HCT116 (cell line): ENCODE results near the gene TMEM242.

Experiments used
- EZH2 ChIP-seq: fragments of 200-600 bp; sonication (generic); IDR thresholded peaks from 2 replicates; pipeline ENCODE4 v1.6.1; 2017; ENCODE audit warnings: antibody characterized with exemption, mixed run types
- EZH2phosphoT487 ChIP-seq: fragments of 200-600 bp; IDR thresholded peaks from 2 replicates; pipeline ENCODE4 v1.6.1; 2018; ENCODE audit warnings: antibody characterized with exemption, borderline replicate concordance
- FOSL1 ChIP-seq: IDR thresholded peaks from 2 replicates; pipeline ENCODE4 v1.6.1; 2012; ENCODE audit warnings: low read depth
- POLR2A ChIP-seq: IDR thresholded peaks from 2 replicates; pipeline ENCODE4 v1.7.0; 2011; ENCODE audit warnings: borderline replicate concordance; ENCODE audit not compliant: insufficient read depth, insufficient read length; ENCODE audit errors: extremely low read depth
- POLR2AphosphoS5 ChIP-seq: IDR thresholded peaks from 2 replicates; pipeline ENCODE4 v1.6.1; 2011; ENCODE audit warnings: mild to moderate bottlenecking, low read depth, low read length, moderate library complexity
- RAD21 ChIP-seq: IDR thresholded peaks from 2 replicates; pipeline ENCODE4 v1.6.1; 2012; ENCODE audit warnings: low read depth, mild to moderate bottlenecking
- SIN3A ChIP-seq: IDR thresholded peaks from 2 replicates; pipeline ENCODE4 v1.6.1; 2012; ENCODE audit warnings: low read depth
- SP1 ChIP-seq: IDR thresholded peaks from 2 replicates; pipeline ENCODE4 v1.6.1; 2012; ENCODE audit warnings: low read depth
- SRF ChIP-seq: IDR thresholded peaks from 2 replicates; pipeline ENCODE4 v1.6.1; 2012; ENCODE audit warnings: low read depth
- TF ChIP-seq, protein P1 (sequence below), 3 experiments: fragments of 200-600 bp in 1 of 3; sonication (generic) in 1 of 3; IDR thresholded peaks in 2 of 3; conservative IDR thresholded peaks in 1 of 3; 2 replicates each; pipeline ENCODE4 v1.5.1; 2012 to 2017; ENCODE audit warnings: low read depth in 2 of 3, low read length in 2 of 3, antibody characterized with exemption in 1 of 3, borderline replicate concordance in 1 of 3, control low read depth in 1 of 3, mild to moderate bottlenecking in 1 of 3, mixed read lengths in 1 of 3, mixed run types in 1 of 3, moderate library complexity in 1 of 3; ENCODE audit not compliant: insufficient read depth in 1 of 3
- TF ChIP-seq, protein P2 (sequence below): IDR thresholded peaks from 2 replicates; pipeline ENCODE4 v1.6.1; 2012
- TF ChIP-seq, protein P3 (sequence below): IDR thresholded peaks from 2 replicates; pipeline ENCODE4 v1.6.1; 2011; ENCODE audit warnings: mild to moderate bottlenecking, low read length, moderate library complexity; ENCODE audit not compliant: insufficient replicate concordance; ENCODE audit errors: extremely low read depth
- TF ChIP-seq, protein P4 (sequence below): IDR thresholded peaks from 2 replicates; pipeline ENCODE4 v1.6.1; 2012; ENCODE audit warnings: low read depth

GRCh38 chr6:157370755-157371154 is 47.4 kb upstream of the TMEM242 start:
- TF ChIP-seq, protein P1, sequence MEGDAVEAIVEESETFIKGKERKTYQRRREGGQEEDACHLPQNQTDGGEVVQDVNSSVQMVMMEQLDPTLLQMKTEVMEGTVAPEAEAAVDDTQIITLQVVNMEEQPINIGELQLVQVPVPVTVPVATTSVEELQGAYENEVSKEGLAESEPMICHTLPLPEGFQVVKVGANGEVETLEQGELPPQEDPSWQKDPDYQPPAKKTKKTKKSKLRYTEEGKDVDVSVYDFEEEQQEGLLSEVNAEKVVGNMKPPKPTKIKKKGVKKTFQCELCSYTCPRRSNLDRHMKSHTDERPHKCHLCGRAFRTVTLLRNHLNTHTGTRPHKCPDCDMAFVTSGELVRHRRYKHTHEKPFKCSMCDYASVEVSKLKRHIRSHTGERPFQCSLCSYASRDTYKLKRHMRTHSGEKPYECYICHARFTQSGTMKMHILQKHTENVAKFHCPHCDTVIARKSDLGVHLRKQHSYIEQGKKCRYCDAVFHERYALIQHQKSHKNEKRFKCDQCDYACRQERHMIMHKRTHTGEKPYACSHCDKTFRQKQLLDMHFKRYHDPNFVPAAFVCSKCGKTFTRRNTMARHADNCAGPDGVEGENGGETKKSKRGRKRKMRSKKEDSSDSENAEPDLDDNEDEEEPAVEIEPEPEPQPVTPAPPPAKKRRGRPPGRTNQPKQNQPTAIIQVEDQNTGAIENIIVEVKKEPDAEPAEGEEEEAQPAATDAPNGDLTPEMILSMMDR (IDR thresholded peaks at IDR 0.05 in 2 of 3, conservative IDR thresholded peaks at IDR 0.05 in 1 of 3; ENCODE audit: borderline replicate concordance in 1 of 3, insufficient read depth in 1 of 3, low read depth in 2 of 3, low read length in 2 of 3): no peak
- no peak for TF ChIP-seq RAD21
- TF ChIP-seq FOSL1: no peak
- no peak for TF ChIP-seq EZH2
- TF ChIP-seq POLR2A: no peak
- no peak for TF ChIP-seq SP1
- no peak for TF ChIP-seq SIN3A
- TF ChIP-seq, protein P2, sequence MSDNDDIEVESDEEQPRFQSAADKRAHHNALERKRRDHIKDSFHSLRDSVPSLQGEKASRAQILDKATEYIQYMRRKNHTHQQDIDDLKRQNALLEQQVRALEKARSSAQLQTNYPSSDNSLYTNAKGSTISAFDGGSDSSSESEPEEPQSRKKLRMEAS: no peak
- TF ChIP-seq POLR2AphosphoS5: no peak
- TF ChIP-seq, protein P3, sequence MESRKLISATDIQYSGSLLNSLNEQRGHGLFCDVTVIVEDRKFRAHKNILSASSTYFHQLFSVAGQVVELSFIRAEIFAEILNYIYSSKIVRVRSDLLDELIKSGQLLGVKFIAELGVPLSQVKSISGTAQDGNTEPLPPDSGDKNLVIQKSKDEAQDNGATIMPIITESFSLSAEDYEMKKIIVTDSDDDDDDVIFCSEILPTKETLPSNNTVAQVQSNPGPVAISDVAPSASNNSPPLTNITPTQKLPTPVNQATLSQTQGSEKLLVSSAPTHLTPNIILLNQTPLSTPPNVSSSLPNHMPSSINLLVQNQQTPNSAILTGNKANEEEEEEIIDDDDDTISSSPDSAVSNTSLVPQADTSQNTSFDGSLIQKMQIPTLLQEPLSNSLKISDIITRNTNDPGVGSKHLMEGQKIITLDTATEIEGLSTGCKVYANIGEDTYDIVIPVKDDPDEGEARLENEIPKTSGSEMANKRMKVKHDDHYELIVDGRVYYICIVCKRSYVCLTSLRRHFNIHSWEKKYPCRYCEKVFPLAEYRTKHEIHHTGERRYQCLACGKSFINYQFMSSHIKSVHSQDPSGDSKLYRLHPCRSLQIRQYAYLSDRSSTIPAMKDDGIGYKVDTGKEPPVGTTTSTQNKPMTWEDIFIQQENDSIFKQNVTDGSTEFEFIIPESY: no peak
- TF ChIP-seq, protein P4, sequence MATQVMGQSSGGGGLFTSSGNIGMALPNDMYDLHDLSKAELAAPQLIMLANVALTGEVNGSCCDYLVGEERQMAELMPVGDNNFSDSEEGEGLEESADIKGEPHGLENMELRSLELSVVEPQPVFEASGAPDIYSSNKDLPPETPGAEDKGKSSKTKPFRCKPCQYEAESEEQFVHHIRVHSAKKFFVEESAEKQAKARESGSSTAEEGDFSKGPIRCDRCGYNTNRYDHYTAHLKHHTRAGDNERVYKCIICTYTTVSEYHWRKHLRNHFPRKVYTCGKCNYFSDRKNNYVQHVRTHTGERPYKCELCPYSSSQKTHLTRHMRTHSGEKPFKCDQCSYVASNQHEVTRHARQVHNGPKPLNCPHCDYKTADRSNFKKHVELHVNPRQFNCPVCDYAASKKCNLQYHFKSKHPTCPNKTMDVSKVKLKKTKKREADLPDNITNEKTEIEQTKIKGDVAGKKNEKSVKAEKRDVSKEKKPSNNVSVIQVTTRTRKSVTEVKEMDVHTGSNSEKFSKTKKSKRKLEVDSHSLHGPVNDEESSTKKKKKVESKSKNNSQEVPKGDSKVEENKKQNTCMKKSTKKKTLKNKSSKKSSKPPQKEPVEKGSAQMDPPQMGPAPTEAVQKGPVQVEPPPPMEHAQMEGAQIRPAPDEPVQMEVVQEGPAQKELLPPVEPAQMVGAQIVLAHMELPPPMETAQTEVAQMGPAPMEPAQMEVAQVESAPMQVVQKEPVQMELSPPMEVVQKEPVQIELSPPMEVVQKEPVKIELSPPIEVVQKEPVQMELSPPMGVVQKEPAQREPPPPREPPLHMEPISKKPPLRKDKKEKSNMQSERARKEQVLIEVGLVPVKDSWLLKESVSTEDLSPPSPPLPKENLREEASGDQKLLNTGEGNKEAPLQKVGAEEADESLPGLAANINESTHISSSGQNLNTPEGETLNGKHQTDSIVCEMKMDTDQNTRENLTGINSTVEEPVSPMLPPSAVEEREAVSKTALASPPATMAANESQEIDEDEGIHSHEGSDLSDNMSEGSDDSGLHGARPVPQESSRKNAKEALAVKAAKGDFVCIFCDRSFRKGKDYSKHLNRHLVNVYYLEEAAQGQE: no peak
- no peak for TF ChIP-seq SRF
- no peak for TF ChIP-seq EZH2phosphoT487
